Urinary bladder (tissue), 4 donors: ENCODE measurements around the gene VIT. TPM values are rescaled to one million over a fixed set of nuclear protein-coding genes. Genes with fewer than 3 reads are reported as not detected.

ENCODE experiments used
- DNase-seq: peaks from one replicate; pipeline ENCODE4 v3.0.0-alpha.2; 2015; ENCODE audit errors: extremely low spot score
- H3K27ac ChIP-seq: one replicate; pipeline ENCODE4 v1.5.1; 2013; ENCODE audit warnings: low read depth, mild to moderate bottlenecking, moderate library complexity
- H3K36me3 ChIP-seq: one replicate; pipeline ENCODE4 v1.6.1; 2013; ENCODE audit warnings: mild to moderate bottlenecking, moderate library complexity; ENCODE audit not compliant: insufficient read depth
- H3K4me1 ChIP-seq: one replicate; pipeline ENCODE4 v1.6.1; 2013; ENCODE audit warnings: mild to moderate bottlenecking, moderate library complexity; ENCODE audit not compliant: insufficient read depth
- H3K4me3 ChIP-seq: one replicate; pipeline ENCODE4 v1.5.1; 2013; ENCODE audit warnings: low read depth, low read length
- WGBS: extraction: QIAGEN DNeasy Blood & Tissue Kit; methylation state at CpG from one replicate; pipeline ENCODE4 v1.1.7; 2013; 5-methylcytosine and 5-hydroxymethylcytosine counted together
- polyA plus RNA-seq: library from polyadenylated mRNA; stranded (reverse); fragments of 200-250 nt; gene quantifications from one replicate; pipeline ENCODE4 v1.2.3, GENCODE V29; 2013
- total RNA-seq: library from RNA; depleted of rRNA; stranded (reverse); fragments of >200 nt; gene quantifications from one replicate; pipeline ENCODE4 v1.2.3, GENCODE V29; 2014
- donor health status: healthy with polysubstance abuse.
- donor health status: healthy.

Gene VIT
- total and polyA plus RNA-seq, 2 donors, result 10.0 to 47.4 TPM

GRCh38 chr2:36740061-36740460 is 43.6 kb downstream of the VIT start:
- H3K4me1 ChIP-seq, result no peaks in the 10 kb centered on the region
- no peak overlapping the region for H3K4me3 ChIP-seq
- DNase-seq, result no peak
- H3K36me3 ChIP-seq, result no peaks in the 10 kb centered on the region
- H3K27ac ChIP-seq, result no peak overlapping the region
- WGBS, result 57% methylated on average over 5 of the region's 5 CpGs

DNA sequence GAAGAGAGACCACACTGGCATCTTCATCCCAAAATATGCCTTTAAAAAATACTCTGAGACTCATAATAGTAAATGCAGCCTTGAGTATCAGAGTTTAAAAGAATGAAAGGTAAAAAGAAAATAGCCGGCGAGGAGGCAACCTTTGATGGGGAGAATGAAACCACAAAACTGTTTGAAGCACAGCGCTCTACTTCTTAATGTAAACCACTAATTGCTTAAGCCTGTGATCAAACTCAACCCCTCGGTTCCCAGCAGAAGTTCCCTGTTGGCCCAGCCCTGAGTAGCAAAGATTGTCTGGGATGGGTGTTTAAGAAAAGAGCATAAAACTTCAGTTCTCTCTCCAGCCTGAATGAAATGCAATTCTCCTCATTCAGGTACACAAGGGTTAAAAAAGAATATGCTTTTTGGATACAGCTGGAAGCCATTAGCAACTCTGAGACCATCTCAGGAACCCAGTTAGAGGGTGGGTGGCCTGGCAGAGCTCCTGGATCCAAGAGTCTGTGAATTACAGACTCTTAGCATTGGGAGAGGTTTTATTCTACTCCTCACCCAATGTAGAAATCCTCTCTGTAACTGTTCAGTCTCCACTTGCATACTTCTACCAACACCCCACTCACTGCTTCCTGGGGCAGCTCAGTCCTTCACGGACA is 44.8 kb downstream of the VIT start:
- WGBS, result 43% methylated on average over 5 of the region's 5 CpGs
- H3K36me3 ChIP-seq, result no peaks in the 10 kb centered on the region
- no peak overlapping the region for H3K4me3 ChIP-seq
- no peaks in the 10 kb centered on the region for H3K4me1 ChIP-seq
- no peak overlapping the region for H3K27ac ChIP-seq
- DNase-seq, result no peak

DNA sequence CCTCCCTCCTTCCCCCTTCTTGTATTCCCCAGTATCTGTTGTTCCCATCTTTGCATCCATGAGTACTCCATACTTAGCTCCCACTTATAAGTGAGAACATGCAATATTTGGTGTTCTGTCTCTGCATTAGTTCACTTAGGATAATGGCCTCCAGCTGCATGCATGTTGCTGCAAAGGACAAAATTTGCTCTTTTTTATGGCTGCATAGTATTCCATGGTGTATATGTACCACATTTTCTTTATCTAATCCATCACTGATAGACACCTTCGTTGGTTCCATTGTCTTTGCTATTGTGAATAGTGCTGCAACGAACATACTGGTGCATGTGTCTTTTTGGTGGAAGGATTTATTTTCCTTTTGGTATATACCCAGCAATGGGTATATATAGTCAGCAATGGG is 47.4 kb downstream of the VIT start:
- Histone ChIP-seq H3K4me1 (no peaks in the 10 kb centered on the region), H3K27ac (no peak overlapping the region)
- 86% methylated on average over 2 of the region's 2 CpGs for WGBS

GRCh38 chr2:36748166-36748565 is 51.7 kb downstream of the VIT start:
- 90% methylated on average over 1 of the region's 1 CpG for WGBS
- Histone ChIP-seq H3K4me1 (no peaks in the 10 kb centered on the region), H3K36me3 (no peaks in the 10 kb centered on the region), H3K27ac (no peak overlapping the region), H3K4me3 (no peak overlapping the region)
- DNase-seq, result no peak

More for the DNA sequence above, 47.4 kb downstream of the VIT start:
- no peak for DNase-seq
- Histone ChIP-seq H3K36me3 (no peaks in the 10 kb centered on the region), H3K4me3 (no peak overlapping the region)

- no peak for DNase-seq
- 88% methylated on average over 5 of the region's 5 CpGs for WGBS
- Histone ChIP-seq H3K36me3 (no peaks in the 10 kb centered on the region), H3K4me1 (no peaks in the 10 kb centered on the region), H3K27ac (no peak overlapping the region), H3K4me3 (no peak overlapping the region)
Observed at GRCh38 chr2:36750101-36750500, 53.6 kb downstream of the VIT start.

- Histone ChIP-seq H3K27ac (no peak overlapping the region), H3K36me3 (no peaks in the 10 kb centered on the region), H3K4me1 (no peaks in the 10 kb centered on the region), H3K4me3 (no peak overlapping the region)
- DNase-seq, result no peak
- WGBS, result 36% methylated on average over 5 of the region's 5 CpGs
Observed at GRCh38 chr2:36753706-36754221, 57.3 kb downstream of the VIT start.

- Histone ChIP-seq H3K4me1 (no peaks in the 10 kb centered on the region), H3K4me3 (no peak overlapping the region), H3K36me3 (no peaks in the 10 kb centered on the region), H3K27ac (no peak overlapping the region)
- no peak for DNase-seq
- WGBS, result 90% methylated on average over 3 of the region's 3 CpGs
Observed at GRCh38 chr2:36754578-36754977, 58.1 kb downstream of the VIT start.

- H3K4me3 ChIP-seq, result no peak overlapping the region
- 80% methylated on average over 8 of the region's 8 CpGs for WGBS
Observed at GRCh38 chr2:36756438-36756837, 59.9 kb downstream of the VIT start.

GRCh38 chr2:36762764-36763490 is 66.4 kb downstream of the VIT start:
- WGBS, result 75% methylated on average over 9 of the region's 9 CpGs
- Histone ChIP-seq H3K4me3 (no peak overlapping the region), H3K27ac (no peak overlapping the region), H3K4me1 (no peaks in the 10 kb centered on the region), H3K36me3 (no peaks in the 10 kb centered on the region)
- DNase-seq, result no peak

More at GRCh38 chr2:36756438-36756837, 59.9 kb downstream of the VIT start:
- Histone ChIP-seq H3K4me1 (no peaks in the 10 kb centered on the region), H3K36me3 (no peaks in the 10 kb centered on the region), H3K27ac (no peak overlapping the region)
- no peak for DNase-seq

GRCh38 chr2:36769106-36769505 is 72.6 kb downstream of the VIT start:
- no peak for DNase-seq
- 66% methylated on average over 2 of the region's 2 CpGs for WGBS
- H3K4me3 ChIP-seq, result no peak overlapping the region
- H3K36me3 ChIP-seq, result no peaks in the 10 kb centered on the region
- H3K4me1 ChIP-seq, result no peaks in the 10 kb centered on the region
- H3K27ac ChIP-seq, result no peak overlapping the region

- Histone ChIP-seq H3K4me3 (no peak overlapping the region), H3K4me1 (no peaks in the 10 kb centered on the region), H3K36me3 (no peaks in the 10 kb centered on the region), H3K27ac (no peak overlapping the region)
- WGBS, result 65% methylated on average over 11 of the region's 11 CpGs
- DNase-seq, result no peak
Observed at GRCh38 chr2:36770542-36771287, 74.2 kb downstream of the VIT start.

- Histone ChIP-seq H3K27ac (no peak overlapping the region), H3K36me3 (no peaks in the 10 kb centered on the region), H3K4me3 (no peak overlapping the region), H3K4me1 (no peaks in the 10 kb centered on the region)
- WGBS, result 75% methylated on average over 3 of the region's 3 CpGs
- no peak for DNase-seq
Observed at GRCh38 chr2:36771671-36772070, 75.2 kb downstream of the VIT start.

DNA sequence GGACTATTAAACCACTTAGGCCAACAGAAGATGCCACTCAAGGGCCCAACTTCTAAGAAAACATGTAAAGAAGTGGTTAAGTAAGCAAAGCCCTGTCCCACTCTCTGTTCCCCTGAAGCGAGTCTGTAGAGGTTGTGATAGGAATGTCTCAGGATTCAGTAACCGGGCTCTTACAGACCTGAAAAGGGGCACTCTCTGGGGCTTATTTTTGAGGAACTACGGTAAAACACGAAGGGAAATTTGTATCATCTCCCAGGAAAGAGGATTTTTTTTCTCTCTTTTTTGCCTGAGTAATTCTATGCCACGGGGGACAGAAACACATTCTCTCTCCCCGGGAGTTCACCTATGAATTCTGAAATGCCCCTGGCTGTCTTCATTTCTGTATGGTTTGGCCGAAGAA is 77.4 kb downstream of the VIT start:
- no peak for DNase-seq
- WGBS, result 85% methylated on average over 7 of the region's 7 CpGs
- Histone ChIP-seq H3K27ac (no peak overlapping the region), H3K4me3 (no peak overlapping the region), H3K36me3 (no peaks in the 10 kb centered on the region), H3K4me1 (no peaks in the 10 kb centered on the region)

DNA sequence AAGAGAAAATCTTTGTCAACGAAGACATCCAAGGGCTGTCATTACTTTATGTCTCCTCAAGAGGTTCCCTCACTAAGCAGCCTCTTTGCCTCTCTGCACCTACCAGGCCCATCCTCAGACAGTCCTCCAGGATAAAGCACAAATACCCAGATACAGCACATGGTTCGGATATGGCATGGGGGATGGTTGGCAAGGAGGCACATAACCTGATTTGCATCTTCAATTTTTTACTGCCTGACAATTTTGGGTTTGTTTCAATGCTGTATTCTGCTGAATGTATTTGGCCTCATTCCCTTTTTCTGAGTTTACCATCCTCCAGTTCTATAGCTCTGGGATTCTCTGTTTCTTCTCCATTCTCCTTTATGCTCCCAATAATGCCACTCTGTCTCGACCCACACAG is 78.8 kb downstream of the VIT start:
- WGBS, result 85% methylated on average over 3 of the region's 3 CpGs
- DNase-seq, result no peak

More for the DNA sequence above, 78.8 kb downstream of the VIT start:
- Histone ChIP-seq H3K27ac (no peak overlapping the region), H3K4me1 (no peaks in the 10 kb centered on the region), H3K36me3 (no peaks in the 10 kb centered on the region), H3K4me3 (no peak overlapping the region)
